Right cardiac atrium (tissue), 5 donors: Measurements from ENCODE around the gene RASGRP4. TPM values are rescaled to one million over a fixed set of nuclear protein-coding genes. Genes with fewer than 3 reads are reported as not detected.

Experiments
- ATAC-seq, 2 donors: fragments of 200-7000 bp; cut with Tn5 transposase; one replicate each; pipeline versions ENCODE4 v1.8.0 to v1.9.1; 2020; ENCODE audit warnings: moderate library complexity in 2 of 2, mild to moderate bottlenecking in 1 of 2
- DNase-seq, 3 donors: peaks; one replicate each; pipeline ENCODE4 v3.0.0-alpha.2; 2020
- H3K27ac ChIP-seq: one replicate; pipeline ENCODE4 v1.5.1; 2013; ENCODE audit warnings: mild to moderate bottlenecking, low read length, control low read depth, moderate library complexity
- H3K27me3 ChIP-seq: one replicate; pipeline ENCODE4 v1.6.1; 2013; ENCODE audit not compliant: control insufficient read depth, insufficient read depth
- H3K4me1 ChIP-seq: one replicate; pipeline ENCODE4 v1.6.1; 2013; ENCODE audit warnings: low read length; ENCODE audit not compliant: control insufficient read depth, insufficient read depth
- H3K4me3 ChIP-seq: one replicate; pipeline ENCODE4 v1.5.1; 2013; ENCODE audit warnings: low read length, control low read depth
- H3K9me3 ChIP-seq: one replicate; pipeline ENCODE4 v1.6.1; 2013; ENCODE audit warnings: low read length; ENCODE audit not compliant: control insufficient read depth
- WGBS: extraction: QIAGEN DNeasy Blood & Tissue Kit; methylation state at CpG from one replicate; pipeline ENCODE4 v1.1.7; 2013; 5-methylcytosine and 5-hydroxymethylcytosine counted together
- intact Hi-C, 4 donors: fragments of 100-400 bp; cut with DNase I; formaldehyde crosslinking; loops; one replicate each; pipeline versions ENCODE4 v1.11.0 to v1.14.0; 2022 to 2023
- polyA plus RNA-seq: library from polyadenylated mRNA; stranded (reverse); fragments of 200-250 nt; gene quantifications from one replicate; pipeline ENCODE4 v1.2.3, GENCODE V29; 2013
- total RNA-seq, 4 donors: library from RNA; stranded (reverse); fragmentation: NEBNext Ultra II Directional; extraction: Animal tissue kit (Norgen Biotek cat#: 25700); gene quantifications; one replicate each; pipeline ENCODE4 v1.2.1, GENCODE V29; 2021
- donor health status: healthy with polysubstance abuse.
- donor health status: DM: no; HTN: yes; CAD: no.
- donor health status: DM: no; HTN: no; CAD: no.
- donor health status: DM: no; HTN: yes; CAD: no; lungs with severe emphysema.
- donor health status: DM: yes; HTN: yes; CAD: no.

RASGRP4 gene
- total and polyA plus RNA-seq, 5 donors = 0.81 to 3.2 (median 1.5) TPM

- H3K4me1 ChIP-seq = peaks cover 11% of the 10 kb centered on the region
- DNase-seq (peak; percentile 52 to 74 (median 71)), ATAC-seq (peak; percentile 0 to 22)
- WGBS = 1% methylated on average over 45 of the region's 46 CpGs
- no peaks in the 10 kb centered on the region for H3K9me3 ChIP-seq
- no peaks in the 10 kb centered on the region for H3K27me3 ChIP-seq
- peak within 1 kb of the TSS; percentile 47 for H3K4me3 ChIP-seq
- intact Hi-C loops = no loop called here
- H3K27ac ChIP-seq = no peak within 1 kb of the TSS
Observed at GRCh38 chr19:38388349-38389100, 37.5 kb downstream of the RASGRP4 start, which contains the start of gene SPRED3. TSS of gene SPRED3 (plus strand) at chr19:38388697. CDS start at chr19:38390303, 1,606 bp downstream.

- DNase-seq (peak; percentile 81 to 91 (median 88)), ATAC-seq (peak; percentile 72 to 76)
- no peaks in the 10 kb centered on the region for H3K9me3 ChIP-seq
- intact Hi-C loops = no loop called here
- 2% methylated on average over 51 of the region's 51 CpGs for WGBS
- peak within 1 kb of the TSS; percentile 47 for H3K4me3 ChIP-seq
- no peaks in the 10 kb centered on the region for H3K27me3 ChIP-seq
- peaks cover 11% of the 10 kb centered on the region for H3K4me1 ChIP-seq
- H3K27ac ChIP-seq = no peak within 1 kb of the TSS
Observed at GRCh38 chr19:38387550-38388348, 38.3 kb downstream of the RASGRP4 start, which contains the start of gene GGN. TSS of gene GGN (minus strand) at chr19:38388034. CDS start at chr19:38387261, 773 bp downstream.

DNA sequence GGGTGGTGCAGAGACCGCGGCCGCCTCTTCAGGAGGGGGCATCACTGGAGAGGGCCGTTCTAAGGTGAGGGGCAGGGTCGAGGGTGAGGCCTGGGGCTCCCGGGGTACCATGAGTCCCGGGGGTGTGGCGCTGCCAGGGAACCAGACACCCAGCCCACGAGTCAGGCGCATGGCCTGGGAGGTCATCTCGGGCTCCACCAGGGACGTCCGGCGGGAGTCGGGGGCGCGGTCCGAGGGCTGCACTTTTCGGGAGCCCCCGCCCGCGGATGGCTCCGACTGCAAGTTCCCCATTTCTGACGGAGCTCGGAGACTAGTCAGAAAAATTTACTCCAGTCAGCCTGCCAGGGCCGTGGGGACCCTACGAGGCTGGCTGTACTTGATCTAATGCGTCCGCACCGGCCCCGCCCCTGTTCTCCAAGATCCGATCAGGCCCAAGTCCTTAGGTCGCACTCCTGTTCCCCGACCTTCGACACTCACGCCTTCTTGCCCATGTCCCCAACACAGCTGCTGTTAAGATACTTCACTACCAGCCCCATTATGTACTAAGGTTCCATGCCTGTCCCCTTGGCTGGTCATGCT, 39.0 kb downstream of the RASGRP4 start:
- peak overlapping the region; percentile 47 for H3K4me3 ChIP-seq
- peaks cover 11% of the 10 kb centered on the region for H3K4me1 ChIP-seq
- H3K27me3 ChIP-seq = no peaks in the 10 kb centered on the region
- intact Hi-C loops = no loop called here
- no peaks in the 10 kb centered on the region for H3K9me3 ChIP-seq
- ATAC-seq (peak; percentile 1 to 7), DNase-seq (peak; percentile 48 to 78 (median 76))
- H3K27ac ChIP-seq = no peak overlapping the region
- 8% methylated on average over 36 of the region's 36 CpGs for WGBS

DNA sequence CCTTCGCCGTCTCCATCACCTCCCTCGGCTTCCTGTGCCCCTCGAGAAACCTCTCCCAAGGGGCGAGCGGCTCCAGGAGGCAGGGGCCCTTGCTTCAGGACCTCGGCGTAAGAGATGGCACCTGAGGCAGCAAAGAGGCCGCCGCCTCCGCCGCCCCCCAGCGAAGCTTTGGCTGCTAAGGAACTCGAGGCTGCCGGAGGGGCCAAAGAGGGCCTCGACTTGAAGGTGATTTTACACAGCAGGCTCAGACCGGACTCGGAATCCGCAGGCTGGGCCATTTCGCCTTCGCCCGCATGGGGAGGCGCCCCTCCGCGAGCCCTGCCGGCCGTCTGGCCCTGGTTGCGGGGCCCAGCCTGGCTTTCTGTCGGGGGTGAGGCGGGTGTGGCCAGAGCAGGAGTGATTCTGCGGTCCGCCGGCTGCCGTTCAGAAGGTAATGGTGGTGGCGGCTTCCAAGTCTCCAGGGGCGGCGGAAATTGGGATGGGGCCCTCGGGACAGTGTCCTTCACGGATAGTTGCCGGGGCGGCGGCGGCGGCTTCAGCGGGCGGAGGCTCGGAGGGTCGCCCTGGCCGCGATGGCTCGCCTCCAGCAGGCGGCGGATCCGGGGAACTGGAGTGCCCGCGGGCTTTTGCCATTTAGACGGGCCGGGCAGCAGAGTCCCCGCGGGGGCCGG, 39.6 kb downstream of the RASGRP4 start:
- intact Hi-C loops = no loop called here
- ATAC-seq (no peak), DNase-seq (peak in 2 of 3 donors; percentile 57 to 59)
- peaks cover 11% of the 10 kb centered on the region for H3K4me1 ChIP-seq
- H3K27ac ChIP-seq = no peak overlapping the region
- no peak overlapping the region for H3K4me3 ChIP-seq
- H3K9me3 ChIP-seq = no peaks in the 10 kb centered on the region
- no peaks in the 10 kb centered on the region for H3K27me3 ChIP-seq
- 50% methylated on average over 61 of the region's 61 CpGs for WGBS

GRCh38 chr19:38385804-38386257, 40.2 kb downstream of the RASGRP4 start:
- ATAC-seq = no peak
- no peaks in the 10 kb centered on the region for H3K27me3 ChIP-seq

DNA sequence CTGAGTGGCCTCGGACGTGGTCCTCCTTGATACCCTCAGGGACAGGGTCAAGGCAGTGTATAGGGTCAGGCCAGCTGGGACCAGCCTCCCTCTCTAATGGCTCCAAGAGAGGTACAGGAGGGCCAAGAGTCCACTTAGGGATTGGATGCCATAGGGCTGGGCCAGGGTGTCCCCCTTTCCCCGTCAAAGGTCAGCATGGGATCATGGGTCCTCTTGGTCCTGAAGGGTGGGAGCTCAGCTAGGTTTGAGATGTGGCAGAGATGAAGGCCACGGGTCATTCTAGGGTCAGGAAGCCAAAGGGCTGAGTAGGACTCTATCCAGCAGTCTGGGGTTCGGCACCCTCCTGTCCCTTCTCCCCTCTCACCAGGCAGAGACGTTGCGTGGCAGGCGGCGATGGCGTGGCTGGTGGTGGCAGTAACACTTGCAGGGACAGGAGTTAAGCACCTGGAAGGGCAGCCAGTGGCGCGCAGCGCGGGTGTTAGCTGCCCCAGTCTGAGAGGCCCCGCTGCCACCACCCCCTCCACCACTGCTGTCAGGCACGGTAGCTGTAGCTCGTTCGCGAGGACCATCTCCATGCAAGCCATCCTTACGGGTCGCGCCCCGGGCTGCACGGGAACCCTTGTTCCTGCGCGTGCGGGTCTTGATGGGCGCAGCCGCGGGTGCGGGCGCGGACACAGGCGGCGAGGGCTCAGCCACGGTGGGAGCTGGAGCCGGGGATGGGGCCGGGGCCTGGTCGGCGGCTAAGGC, 40.8 kb downstream of the RASGRP4 start:
- H3K9me3 ChIP-seq = no peaks in the 10 kb centered on the region
- ATAC-seq (no peak), DNase-seq (peak in 1 of 3 donors; percentile 51)
- no peak overlapping the region for H3K4me3 ChIP-seq
- peaks cover 11% of the 10 kb centered on the region for H3K4me1 ChIP-seq
- no peak overlapping the region for H3K27ac ChIP-seq
- intact Hi-C loops = no loop called here
- no peaks in the 10 kb centered on the region for H3K27me3 ChIP-seq
- WGBS = 76% methylated on average over 40 of the region's 40 CpGs

More at GRCh38 chr19:38385804-38386257, 40.2 kb downstream of the RASGRP4 start:
- Histone ChIP-seq H3K9me3 (no peaks in the 10 kb centered on the region), H3K27ac (no peak overlapping the region), H3K4me3 (no peak overlapping the region), H3K4me1 (peaks cover 11% of the 10 kb centered on the region)
- peak in 2 of 3 donors; percentile 53 to 62 for DNase-seq
- intact Hi-C loops = no loop called here
- whole genome bisulfite sequencing = 63% methylated on average over 40 of the region's 40 CpGs

GRCh38 chr19:38384209-38385027, 41.6 kb downstream of the RASGRP4 start:
- no peak for ATAC-seq
- peaks cover 11% of the 10 kb centered on the region for H3K4me1 ChIP-seq
- no peak overlapping the region for H3K27ac ChIP-seq
- H3K9me3 ChIP-seq = no peaks in the 10 kb centered on the region
- intact Hi-C loops = no loop called here
- DNase-seq = peak in 1 of 3 donors; percentile 19
- no peaks in the 10 kb centered on the region for H3K27me3 ChIP-seq
- no peak overlapping the region for H3K4me3 ChIP-seq
- WGBS = 85% methylated on average over 10 of the region's 10 CpGs

GRCh38 chr19:38383743-38384142, 42.3 kb downstream of the RASGRP4 start:
- intact Hi-C loops = no loop called here
- no peaks in the 10 kb centered on the region for H3K9me3 ChIP-seq
- ATAC-seq = no peak
- 99% methylated on average over 2 of the region's 2 CpGs for WGBS
- H3K4me3 ChIP-seq = no peak overlapping the region
- H3K4me1 ChIP-seq = peaks cover 7% of the 10 kb centered on the region
- peak in 1 of 3 donors; percentile 16 for DNase-seq
- no peak overlapping the region for H3K27ac ChIP-seq
- H3K27me3 ChIP-seq = no peaks in the 10 kb centered on the region

GRCh38 chr19:38383184-38383583, 42.8 kb downstream of the RASGRP4 start:
- Histone ChIP-seq H3K9me3 (no peaks in the 10 kb centered on the region), H3K4me1 (peaks cover 7% of the 10 kb centered on the region), H3K27me3 (no peaks in the 10 kb centered on the region), H3K4me3 (no peak overlapping the region), H3K27ac (no peak overlapping the region)
- peak in 1 of 3 donors; percentile 18 for DNase-seq
- intact Hi-C loops = no loop called here
- ATAC-seq = no peak
- 88% methylated on average over 10 of the region's 10 CpGs for WGBS
